HG02678 (cell line): ENCODE measurements around the gene ATP1B1.

Source experiments
- ATAC-seq: cut with Tn5 transposase; IDR thresholded peaks from one replicate; pipeline ENCODE4 v1.9.1; 2021; ENCODE audit warnings: mild to moderate bottlenecking, moderate library complexity; ENCODE audit not compliant: unreplicated experiment

The ATP1B1 gene

DNA sequence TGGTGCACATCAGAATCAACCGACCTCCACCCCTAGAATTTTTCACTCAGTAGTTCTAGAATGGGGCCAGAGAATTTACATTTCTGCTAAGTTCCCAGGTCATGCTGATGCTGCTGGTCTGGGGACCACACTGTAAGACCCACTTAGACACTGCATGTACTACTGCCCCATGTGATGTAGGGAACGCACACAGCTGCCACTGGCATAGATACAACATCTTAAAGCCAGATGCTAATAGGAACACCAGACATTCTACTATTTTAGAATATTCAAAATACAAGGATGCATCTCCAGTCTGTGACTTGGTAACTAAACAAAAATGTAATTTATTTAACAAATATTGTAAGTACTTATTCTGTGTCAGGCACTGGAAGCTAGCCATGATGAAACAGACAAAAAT, 14.1 kb upstream of the ATP1B1 start:
- no peak for ATAC-seq

DNA sequence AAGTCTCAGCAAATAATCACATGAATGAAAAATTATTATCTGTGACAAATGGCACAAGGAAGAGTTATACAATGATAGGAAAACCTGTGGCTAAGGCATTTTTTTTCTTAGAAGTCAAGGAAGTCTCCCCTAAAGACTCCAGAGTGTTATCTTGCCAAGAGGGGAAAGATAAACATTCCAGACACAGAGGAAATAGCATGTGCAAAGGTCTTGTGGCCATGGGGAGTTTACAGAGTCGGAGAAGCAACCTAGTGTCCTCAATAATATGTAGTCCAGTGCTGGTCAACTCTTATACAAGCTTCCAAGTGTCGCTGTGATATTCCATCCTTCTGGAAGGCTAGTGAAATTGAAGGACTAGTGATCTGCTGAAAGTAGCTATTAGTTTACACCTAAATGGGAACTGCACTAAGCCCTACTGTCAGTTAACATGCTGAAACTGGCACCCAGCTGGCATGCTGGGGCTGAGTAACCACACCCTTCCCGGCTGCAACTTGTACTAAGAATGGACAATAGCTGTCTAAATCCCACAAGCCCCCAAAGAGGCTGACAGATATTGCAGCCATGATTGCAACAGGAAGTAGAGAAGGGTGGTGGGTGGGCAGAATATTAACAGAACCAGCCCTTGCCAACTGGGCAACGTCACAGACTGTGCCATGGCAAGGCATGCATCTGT, 11.5 kb upstream of the ATP1B1 start:
- ATAC-seq = no peak

DNA sequence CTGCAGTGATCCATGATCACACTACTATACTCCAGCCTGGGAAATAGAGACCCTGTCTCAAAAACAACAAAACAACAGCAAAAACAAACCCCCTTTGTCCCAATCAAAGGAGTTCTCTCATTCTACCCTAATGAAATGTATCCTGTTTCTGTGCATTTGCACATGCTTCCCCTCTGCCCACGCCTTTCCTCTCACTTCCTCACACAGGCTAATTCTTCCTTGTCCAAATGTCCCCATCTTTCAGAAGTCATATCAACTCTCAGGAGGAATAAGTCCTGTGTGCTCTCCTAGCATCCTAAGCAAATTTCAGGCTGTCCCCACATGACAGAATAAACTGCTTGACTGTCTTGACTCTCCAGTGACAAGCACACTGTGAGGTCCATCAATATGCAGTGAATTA, 8.1 kb upstream of the ATP1B1 start:
- peak; percentile 45 for ATAC-seq

DNA sequence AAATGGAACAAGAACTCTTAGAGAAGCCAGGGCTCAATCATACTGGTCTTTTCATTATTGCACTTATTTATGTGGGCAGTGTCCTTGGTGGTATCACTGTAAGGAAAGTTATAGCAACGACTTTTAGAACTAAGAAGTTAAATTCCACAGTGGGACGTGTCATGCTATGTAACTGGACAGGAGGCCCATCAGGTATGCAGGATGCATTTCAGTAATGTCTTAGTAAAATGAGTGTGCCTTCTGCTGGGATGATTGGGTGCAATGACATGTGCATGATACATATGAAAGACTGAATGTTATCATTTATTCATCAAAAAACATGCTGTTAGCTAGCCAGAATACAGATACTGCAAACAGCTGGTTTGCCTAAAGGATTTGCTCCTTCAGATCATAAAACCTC, 6.9 kb upstream of the ATP1B1 start:
- no peak for ATAC-seq

DNA sequence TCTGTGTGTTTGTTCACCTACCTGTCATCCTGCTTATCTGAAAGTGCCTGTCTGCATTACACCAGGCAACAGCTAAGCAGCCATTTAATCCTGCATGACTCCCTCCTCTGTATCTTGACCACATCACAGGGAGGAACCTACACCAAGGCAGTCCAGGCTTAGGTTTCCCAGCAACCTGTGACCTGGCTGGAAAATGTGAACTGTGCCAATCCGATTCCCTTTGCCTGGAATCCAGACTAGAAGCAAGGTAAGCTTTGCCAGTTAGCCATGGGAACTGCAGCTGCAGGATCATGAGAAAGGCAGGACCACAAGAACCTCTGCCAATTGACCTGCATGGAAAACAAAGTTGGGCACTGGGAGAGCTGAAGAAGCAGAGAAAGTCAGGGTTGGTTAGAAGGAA, 6.3 kb upstream of the ATP1B1 start:
- no peak for ATAC-seq

DNA sequence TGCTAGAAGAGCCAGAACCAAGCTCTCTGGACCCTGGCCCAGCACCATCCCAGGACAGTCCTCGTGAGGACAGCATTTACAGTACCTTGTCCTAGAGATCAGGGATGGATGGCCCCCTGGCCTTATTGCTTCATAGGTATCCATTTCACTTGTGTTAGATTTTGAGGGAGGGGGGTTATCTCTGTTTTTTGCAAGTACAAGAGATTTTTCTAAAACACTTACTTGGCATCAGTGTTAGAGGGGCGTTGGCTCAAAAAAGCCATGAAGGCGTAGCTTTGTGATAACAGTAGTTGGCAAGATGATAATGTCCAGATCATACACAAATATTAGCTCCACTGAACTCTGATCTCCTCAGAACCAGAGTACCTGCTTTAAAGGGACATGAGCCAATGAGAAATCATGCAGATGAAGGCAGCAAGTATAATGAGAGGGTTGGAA, 5.8 kb upstream of the ATP1B1 start:
- no peak for ATAC-seq

DNA sequence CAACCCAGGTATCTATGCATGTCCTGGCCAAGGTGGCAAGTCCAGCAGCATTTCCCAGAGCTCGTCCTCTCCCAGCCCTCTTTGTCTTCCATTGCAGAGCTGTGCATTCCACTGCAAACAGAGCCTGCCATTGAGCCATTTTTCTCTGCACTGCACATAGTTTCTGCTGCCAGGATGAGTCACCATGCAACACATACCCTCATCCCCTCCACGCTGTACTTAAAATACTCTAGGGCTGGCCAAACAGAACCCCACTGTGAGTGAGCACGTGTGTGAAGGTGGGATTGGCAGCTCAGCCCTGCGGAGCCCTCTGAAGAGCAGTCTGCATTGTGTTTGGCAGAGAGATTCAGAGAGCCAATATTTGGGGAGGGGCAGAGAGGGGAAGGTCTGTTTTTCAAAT, 3.9 kb upstream of the ATP1B1 start:
- ATAC-seq = no peak

DNA sequence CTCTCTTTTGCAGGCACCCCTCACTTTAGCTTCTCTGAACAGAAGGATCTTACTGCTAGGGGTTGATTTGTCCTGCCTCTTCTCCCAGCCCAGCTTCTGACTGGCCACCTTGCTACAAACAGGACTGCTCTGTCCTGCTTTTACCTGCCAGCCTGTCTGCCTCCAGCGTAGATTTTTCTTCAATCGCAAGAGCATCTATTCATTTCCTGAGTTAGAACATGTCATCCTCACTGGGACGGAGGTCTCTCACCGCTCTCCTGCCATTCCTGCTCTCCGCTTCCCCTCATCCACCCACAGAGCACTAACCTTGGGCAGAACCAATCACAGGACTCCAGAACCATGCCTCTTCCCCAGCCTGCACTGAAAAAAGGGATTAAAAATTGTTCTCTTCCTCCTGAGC, 3.5 kb upstream of the ATP1B1 start:
- ATAC-seq = no peak

DNA sequence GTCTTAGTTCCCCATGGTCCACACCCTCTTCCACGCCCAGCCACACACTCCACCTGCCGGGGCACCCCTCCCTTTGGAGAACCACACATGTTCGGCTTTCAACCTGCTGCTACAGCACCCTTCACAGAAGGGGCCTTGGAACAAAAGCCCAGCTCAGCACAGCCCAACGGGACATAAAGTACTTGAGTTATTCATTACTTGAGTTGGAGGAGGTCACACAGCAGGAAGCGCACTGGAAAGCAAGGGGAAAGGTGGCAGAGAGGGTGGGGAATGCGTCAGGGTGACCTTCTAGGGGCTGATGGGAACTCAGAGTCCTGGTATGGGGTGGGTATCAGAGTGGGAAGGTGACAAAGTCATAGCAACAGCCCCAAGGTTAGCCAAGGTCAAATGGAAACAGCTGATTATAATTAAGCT, 3.0 kb upstream of the ATP1B1 start:
- no peak for ATAC-seq

DNA sequence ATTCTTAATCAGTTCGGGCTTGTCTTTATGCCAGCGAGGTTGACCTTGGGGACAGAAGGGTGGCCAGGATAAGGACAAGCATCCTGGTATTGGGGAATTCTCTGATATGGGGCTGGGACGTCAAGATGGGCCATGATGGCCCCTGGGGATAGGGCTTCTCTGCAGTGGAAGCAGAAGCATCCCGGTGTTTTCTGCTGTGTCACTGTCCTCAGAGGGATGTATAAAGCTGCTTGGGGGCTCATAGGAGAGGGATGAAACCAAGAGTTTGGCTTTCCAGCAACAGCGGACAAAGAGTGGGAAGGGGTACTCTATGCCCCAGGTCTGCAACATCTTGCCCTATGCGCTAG, 1.4 kb upstream of the ATP1B1 start:
- no peak for ATAC-seq

DNA sequence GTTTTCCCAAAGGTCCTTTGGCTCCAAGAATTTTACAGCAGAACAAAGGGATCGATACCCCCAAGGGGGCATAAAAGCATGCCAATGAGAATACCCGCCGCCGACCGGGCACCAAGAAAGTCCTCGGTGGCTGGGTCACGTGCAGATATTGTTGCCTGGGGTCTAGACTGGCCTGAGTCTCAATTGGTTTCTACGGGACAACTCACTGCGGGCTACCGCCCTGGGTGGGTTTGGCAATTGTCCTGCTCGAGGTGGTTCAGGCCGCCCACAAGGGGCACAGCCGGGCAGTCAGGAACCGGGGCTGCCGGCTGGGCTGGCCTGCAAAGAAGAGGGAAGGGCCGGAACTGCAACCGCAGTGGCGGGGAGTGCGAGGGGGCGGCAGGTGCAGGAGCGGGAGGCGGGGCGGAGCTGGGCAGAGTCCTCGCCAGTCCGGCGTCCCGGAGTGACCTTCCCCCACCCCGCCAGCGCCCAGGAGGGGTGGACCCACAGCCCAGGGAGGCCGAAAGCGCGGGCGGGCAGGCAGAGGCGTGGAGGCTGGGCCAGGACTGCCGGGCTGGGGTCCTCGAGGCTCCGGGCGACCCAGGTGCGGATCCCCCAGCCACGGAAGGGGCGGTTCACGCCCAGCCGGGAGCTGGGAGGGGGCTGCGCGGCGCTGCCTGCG, 926 bp upstream of the ATP1B1 start:
- peak; percentile 39 for ATAC-seq

DNA sequence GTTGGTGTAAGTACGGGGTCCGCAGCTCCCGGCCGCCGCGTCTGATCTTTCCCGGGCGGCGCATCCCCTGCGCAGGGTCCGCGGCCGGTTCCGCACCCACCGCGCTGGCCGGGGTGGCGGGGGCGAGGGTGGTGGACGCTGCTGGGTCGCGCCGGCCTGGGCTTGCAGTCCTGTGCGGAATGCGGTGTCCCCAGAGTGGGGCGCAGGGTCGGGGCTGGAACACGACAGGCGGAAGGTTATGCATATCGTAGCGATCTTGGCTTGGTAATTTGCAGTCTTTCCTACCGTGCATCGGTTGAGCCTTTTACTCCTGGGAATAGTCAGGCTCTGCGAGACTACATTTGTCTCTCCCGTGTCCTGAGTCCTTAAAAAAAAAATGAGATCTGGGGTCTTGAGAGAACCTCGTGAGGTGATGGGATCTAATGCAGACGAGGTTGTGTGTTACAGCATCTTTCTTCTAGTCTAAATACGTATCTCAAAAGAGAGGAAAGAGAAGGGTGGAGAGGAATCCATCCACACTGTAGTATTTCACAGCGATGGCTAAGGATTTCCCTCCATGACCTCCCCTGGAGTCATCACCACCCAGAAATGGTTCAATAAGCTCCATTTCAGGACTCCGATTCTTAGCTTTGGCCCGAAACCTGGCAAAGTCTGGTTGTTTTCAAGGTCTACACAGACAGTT, 572 bp downstream of the ATP1B1 start:
- no peak for ATAC-seq

DNA sequence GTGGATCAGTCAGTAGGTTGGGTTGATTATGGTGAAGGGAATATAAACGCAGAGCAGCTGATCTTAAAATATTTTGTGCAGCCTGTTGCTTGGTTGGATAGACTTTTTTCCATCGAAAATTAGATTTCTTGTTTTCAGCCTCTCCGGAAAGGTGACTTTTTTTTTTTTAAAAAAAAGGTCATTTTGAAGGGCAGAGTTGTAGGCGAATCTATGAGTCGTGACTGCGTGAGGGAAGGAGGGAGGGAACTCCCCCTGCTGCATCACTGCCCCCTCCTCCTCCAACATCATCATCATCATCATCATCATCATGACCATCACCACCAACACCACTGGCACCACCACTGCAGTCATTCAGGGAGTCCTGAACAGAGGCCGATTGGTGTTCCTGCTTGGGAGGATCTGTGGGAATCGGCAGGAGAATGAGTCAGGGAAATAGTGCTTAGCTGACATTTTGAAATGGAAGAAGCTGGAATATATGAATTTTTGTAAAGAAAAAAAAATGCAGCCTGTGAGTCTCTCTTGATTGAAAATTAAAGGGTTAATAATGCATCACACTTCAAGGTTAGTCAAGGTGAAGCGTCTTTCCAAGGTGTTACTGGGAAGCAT, 1.2 kb downstream of the ATP1B1 start:
- ATAC-seq = no peak

DNA sequence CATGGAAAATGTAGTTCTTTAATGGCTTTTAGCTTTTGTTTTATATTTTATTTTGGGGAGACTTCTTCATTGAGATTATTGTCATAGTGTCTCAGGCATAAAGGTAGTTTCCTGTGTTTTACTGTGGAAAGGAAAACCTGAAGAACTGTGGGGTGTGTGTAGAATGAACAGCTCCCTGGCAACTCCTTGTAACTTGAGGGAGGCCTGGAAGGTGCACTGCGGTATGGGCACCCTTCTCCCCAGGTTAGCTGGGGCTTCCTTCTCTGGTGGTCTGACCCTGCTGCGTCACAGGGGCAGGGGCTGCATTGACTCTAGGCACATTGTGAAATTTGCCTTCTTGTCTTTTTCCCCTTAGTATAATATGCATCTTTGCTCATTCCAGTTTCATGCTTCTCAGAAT, 1.7 kb downstream of the ATP1B1 start:
- no peak for ATAC-seq

DNA sequence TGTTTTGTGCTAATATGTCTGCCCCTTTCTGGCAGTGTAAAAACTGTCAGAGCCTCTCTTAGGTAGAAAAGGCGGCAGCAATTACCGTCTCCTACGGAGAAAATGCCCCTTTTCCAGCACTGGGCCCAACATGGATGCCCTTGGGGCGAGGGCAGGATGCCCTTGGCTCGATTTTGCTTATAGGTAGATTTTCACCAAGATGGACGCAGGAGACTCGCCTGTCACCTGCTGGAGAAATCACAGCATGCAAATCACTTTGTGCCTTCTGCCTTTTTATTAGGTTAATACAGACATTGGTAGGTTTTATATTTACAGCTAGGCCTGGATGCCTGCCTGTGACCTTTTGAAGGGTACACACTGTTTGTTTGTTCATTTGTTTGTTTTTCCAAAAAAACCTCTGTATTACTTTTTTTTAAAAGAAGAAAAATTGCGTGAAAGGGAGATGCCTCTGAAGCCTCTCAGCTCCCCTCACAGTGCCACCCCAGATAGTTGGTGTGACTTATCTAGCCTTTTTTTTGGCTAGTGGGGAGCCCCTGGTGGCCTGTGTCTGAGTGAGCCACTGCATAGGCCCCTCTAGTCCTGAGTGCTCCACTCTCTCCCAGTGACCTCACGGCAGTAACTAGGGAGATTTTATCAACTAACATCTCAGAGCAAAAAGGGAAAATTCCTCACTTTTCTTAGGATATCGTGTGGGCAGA, 2.5 kb downstream of the ATP1B1 start:
- no peak for ATAC-seq

DNA sequence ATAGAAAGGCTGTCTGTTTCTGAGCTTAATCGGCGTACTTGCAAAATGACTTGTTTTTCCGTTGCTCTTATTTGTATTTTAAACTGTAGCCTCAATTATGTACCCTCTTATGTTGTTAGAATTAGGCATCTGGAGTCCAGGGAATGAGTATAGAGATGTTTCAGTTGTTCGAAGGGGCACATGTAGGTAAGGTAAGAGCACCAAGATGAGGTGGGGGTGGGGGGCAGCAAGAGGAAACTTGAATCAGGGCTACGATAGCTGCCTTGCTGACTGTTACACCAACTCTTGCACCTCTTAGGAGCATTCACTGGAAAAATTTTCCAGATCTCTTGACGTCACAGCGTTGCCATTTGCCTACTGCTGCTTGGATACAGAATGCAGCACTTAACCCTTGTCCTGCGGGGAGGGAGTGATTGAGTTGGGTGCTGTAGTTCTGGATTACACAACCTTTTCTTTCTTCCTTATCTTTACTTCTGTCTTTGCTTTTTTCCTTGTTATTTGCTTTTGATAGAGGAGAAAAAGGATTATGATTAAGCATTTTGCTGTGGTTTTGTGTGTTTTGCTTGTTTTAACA, 3.2 kb downstream of the ATP1B1 start:
- no peak for ATAC-seq

DNA sequence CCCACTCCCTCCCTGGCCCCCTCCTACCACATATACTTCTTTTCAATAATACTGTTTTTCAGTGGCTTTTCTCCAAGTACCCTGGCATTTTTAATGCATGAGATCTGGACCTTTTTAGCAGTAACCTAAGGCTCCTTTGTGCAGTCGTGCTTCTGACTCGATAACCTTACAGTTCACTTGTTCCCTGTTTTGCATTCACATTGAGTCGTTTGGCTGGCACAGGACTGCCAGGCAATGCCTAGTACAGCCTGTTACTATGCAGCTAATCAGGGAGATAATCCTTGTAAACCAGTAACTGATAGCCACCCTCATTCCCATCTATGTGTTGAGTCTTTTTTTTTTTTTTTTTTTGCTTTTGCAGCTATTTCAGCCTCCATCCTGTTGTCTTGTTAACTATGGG, 3.7 kb downstream of the ATP1B1 start:
- ATAC-seq = no peak

DNA sequence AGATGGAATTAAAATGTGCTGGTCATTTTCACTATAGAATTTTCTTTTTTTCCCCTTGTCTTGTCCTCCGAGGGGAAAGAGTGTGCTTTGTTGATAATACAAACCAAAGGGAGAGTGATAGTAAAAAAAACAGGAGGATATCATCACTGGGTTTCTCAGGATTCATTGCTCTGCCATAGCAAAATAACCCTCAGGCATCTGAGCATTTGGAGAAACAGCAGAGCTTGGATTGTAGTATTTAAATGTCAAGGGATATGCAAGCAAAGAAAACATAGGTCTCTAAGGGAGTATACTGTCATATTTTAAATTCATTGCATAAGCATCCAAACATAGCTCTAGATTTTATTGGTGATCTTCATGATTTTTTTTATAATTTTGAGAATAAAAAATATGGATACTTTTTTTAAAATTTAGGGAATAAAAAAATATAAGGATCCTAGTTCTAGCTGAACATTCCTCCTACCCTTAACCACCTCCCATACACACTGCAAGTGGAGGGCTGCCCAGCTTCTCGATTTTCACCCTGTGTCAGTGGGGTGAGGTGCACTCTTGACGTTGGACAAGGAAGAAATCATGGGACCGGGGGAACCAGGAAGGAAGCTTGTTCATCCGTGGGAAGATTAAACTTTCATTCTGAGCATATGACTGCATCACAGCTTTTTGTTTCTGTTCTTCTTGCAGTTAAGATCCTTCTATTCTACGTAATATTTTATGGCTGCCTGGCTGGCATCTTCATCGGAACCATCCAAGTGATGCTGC, 4.4 kb downstream of the ATP1B1 start:
- no peak for ATAC-seq

DNA sequence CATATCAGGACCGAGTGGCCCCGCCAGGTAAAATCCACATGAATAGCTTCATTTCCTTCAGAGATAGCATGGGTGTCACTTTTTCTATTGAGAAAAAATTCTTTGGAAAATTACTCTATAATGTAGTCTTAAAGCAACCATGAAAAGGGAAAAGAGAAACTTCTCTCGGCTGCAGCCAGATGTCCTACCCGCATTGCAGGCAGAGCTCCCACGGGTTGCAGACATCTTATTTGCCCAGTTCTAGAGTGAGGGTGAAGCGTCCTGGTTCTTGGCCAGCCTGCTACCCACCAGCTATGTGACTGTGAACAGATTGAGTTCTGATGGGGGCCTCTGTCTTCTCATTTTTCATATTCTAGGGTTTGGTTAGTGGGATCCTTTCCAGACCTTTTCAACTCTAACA, 5.0 kb downstream of the ATP1B1 start:
- no peak for ATAC-seq

DNA sequence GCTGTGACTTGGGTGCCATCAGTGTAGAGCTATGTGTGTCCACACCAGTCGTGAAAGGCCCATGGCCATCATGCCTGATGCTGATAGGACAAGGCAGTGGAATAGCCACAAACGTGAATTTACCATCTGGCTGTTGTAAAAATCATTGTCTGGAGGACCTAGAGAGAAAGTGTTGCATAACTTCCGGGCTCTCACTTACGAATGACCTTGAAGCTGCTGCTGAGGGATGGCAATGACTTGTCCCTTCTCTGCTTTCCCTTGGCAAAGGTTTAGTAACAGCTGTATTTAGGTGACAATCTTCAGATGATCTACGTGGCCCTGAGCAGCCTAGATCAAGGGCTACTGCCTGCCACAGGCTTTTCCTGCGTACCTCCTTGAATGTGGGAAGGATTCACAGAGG, 5.8 kb downstream of the ATP1B1 start:
- no peak for ATAC-seq
